Astrocyte (in vitro differentiated cells and primary cell): ENCODE results near the gene GPR39. TPM values are rescaled to one million over a fixed set of nuclear protein-coding genes. Genes with fewer than 3 reads are reported as not detected.

Experiments used
- DNase-seq: peaks from one replicate; pipeline ENCODE4 v3.0.0-alpha.2; 2010; ENCODE audit warnings: low read depth
- FAIRE-seq: peaks from 2 replicates; lab custom pipeline; 2011; peaks lifted over from hg19 to GRCh38; lab: Jason Lieb, UNC
- H2AFZ ChIP-seq: 2 replicates; pipeline ENCODE4 v1.6.0; 2012; ENCODE audit warnings: low read depth, low read length, inconsistent platforms
- H3K27ac ChIP-seq: 2 replicates; pipeline ENCODE4 v1.5.1; 2011; ENCODE audit warnings: low read depth, low read length, inconsistent platforms
- H3K27me3 ChIP-seq: 2 replicates; pipeline ENCODE4 v1.6.0; 2011; ENCODE audit warnings: low read length, inconsistent platforms; ENCODE audit not compliant: insufficient read depth
- H3K36me3 ChIP-seq: 2 replicates; pipeline ENCODE4 v1.5.1; 2011; ENCODE audit warnings: low read length, inconsistent platforms; ENCODE audit not compliant: insufficient read depth
- H3K4me1 ChIP-seq: 2 replicates; pipeline ENCODE4 v1.5.1; 2011; ENCODE audit warnings: low read length, inconsistent platforms; ENCODE audit not compliant: insufficient read depth
- H3K4me2 ChIP-seq: 2 replicates; pipeline ENCODE4 v1.6.0; 2012; ENCODE audit warnings: low read length, inconsistent platforms
- H3K4me3 ChIP-seq: 2 replicates; pipeline ENCODE4 v1.5.1; 2011; ENCODE audit warnings: low read depth, mild to moderate bottlenecking, low read length, inconsistent platforms; ENCODE audit not compliant: insufficient read depth
- H3K79me2 ChIP-seq: 2 replicates; pipeline ENCODE4 v1.6.0; 2012; ENCODE audit warnings: mild to moderate bottlenecking, low read length, inconsistent platforms; ENCODE audit not compliant: insufficient read depth
- H3K9ac ChIP-seq: 2 replicates; pipeline ENCODE4 v1.6.0; 2012; ENCODE audit warnings: mild to moderate bottlenecking, low read length, inconsistent platforms
- H3K9me3 ChIP-seq: 2 replicates; pipeline ENCODE4 v1.5.1; 2012; ENCODE audit warnings: low read depth, mild to moderate bottlenecking, low read length, inconsistent platforms; ENCODE audit not compliant: insufficient read depth
- H4K20me1 ChIP-seq: 2 replicates; pipeline ENCODE4 v1.6.0; 2012; ENCODE audit warnings: low read length, inconsistent platforms; ENCODE audit not compliant: insufficient read depth
- H3K27ac Mint-ChIP-seq: one replicate; pipeline ENCODE4 v1.8.0; 2021; ENCODE audit warnings: mild to moderate bottlenecking, mixed read lengths; ENCODE audit not compliant: unreplicated experiment
- H3K27me3 Mint-ChIP-seq: one replicate; pipeline ENCODE4 v1.8.0; 2021; ENCODE audit warnings: low read depth, mixed read lengths; ENCODE audit not compliant: unreplicated experiment
- H3K36me3 Mint-ChIP-seq: one replicate; pipeline ENCODE4 v1.8.0; 2021; ENCODE audit warnings: low read depth, mixed read lengths; ENCODE audit not compliant: unreplicated experiment
- H3K4me1 Mint-ChIP-seq: one replicate; pipeline ENCODE4 v1.8.0; 2021; ENCODE audit warnings: low read depth, mixed read lengths; ENCODE audit not compliant: unreplicated experiment
- H3K4me3 Mint-ChIP-seq: one replicate; pipeline ENCODE4 v1.8.0; 2021; ENCODE audit warnings: mild to moderate bottlenecking, moderate library complexity, mixed read lengths; ENCODE audit not compliant: unreplicated experiment
- H3K9me3 Mint-ChIP-seq: one replicate; pipeline ENCODE4 v1.8.0; 2021; ENCODE audit warnings: mild to moderate bottlenecking, mixed read lengths; ENCODE audit not compliant: unreplicated experiment
- CTCF ChIP-seq: IDR thresholded peaks from 2 replicates; pipeline ENCODE4 v1.5.1; 2011; ENCODE audit warnings: low read depth, mild to moderate bottlenecking, inconsistent platforms, low read length, moderate library complexity; ENCODE audit not compliant: insufficient read depth
- EZH2 ChIP-seq: IDR thresholded peaks from 2 replicates; pipeline ENCODE4 v1.6.1; 2012; ENCODE audit warnings: mild to moderate bottlenecking, low read length, inconsistent platforms; ENCODE audit not compliant: insufficient read depth
- total RNA-seq: library from RNA; stranded (reverse); gene quantifications from 2 replicates; pipeline ENCODE4 v1.2.1, GENCODE V29; 2021

GPR39 gene
- total RNA-seq, 1 donor from 2014 or later: 4.4 TPM

GRCh38 chr2:132488491-132488890 lies 71.9 kb downstream of the GPR39 start:
- H3K4me1 Mint-ChIP-seq: no peaks in the 10 kb centered on the region
- H3K9ac ChIP-seq: no peak overlapping the region
- no peak overlapping the region for H3K4me2 ChIP-seq
- H3K27ac ChIP-seq: no peak overlapping the region
- H3K27me3 Mint-ChIP-seq: no peaks in the 10 kb centered on the region
- H4K20me1 ChIP-seq: peaks cover 3% of the 10 kb centered on the region
- no peaks in the 10 kb centered on the region for H3K36me3 ChIP-seq
- H3K4me3 Mint-ChIP-seq: no peak overlapping the region
- no peaks in the 10 kb centered on the region for H3K4me1 ChIP-seq
- H3K9me3 ChIP-seq: no peaks in the 10 kb centered on the region
- H3K27me3 ChIP-seq: no peaks in the 10 kb centered on the region
- H2AFZ ChIP-seq: no peak overlapping the region
- FAIRE-seq (no peak), DNase-seq (no peak)
- no peak for TF ChIP-seq EZH2
- TF ChIP-seq CTCF: no peak
- no peak overlapping the region for H3K27ac Mint-ChIP-seq
- H3K4me3 ChIP-seq: no peak overlapping the region
- peaks cover under 1% of the 10 kb centered on the region for H3K79me2 ChIP-seq
- peaks cover 2% of the 10 kb centered on the region for H3K36me3 Mint-ChIP-seq
- H3K9me3 Mint-ChIP-seq: peaks cover 2% of the 10 kb centered on the region

- no peak for DNase-seq
- no peaks in the 10 kb centered on the region for H3K4me1 Mint-ChIP-seq
- Histone ChIP-seq H3K9ac (no peak overlapping the region), H3K9me3 (no peaks in the 10 kb centered on the region), H3K4me2 (no peak overlapping the region), H3K4me1 (no peaks in the 10 kb centered on the region), H3K4me3 (no peak overlapping the region), H3K27me3 (no peaks in the 10 kb centered on the region), H2AFZ (no peak overlapping the region), H3K36me3 (no peaks in the 10 kb centered on the region), H3K79me2 (no peaks in the 10 kb centered on the region), H4K20me1 (peaks cover 3% of the 10 kb centered on the region), H3K27ac (no peak overlapping the region)
- no peak overlapping the region for H3K4me3 Mint-ChIP-seq
- peaks cover 2% of the 10 kb centered on the region for H3K36me3 Mint-ChIP-seq
- H3K27me3 Mint-ChIP-seq: no peaks in the 10 kb centered on the region
- peaks cover 2% of the 10 kb centered on the region for H3K9me3 Mint-ChIP-seq
- H3K27ac Mint-ChIP-seq: no peak overlapping the region
- no peak for FAIRE-seq
- TF ChIP-seq CTCF: no peak
- no peak for TF ChIP-seq EZH2
Measured at GRCh38 chr2:132489150-132489549, 72.5 kb downstream of the GPR39 start.

- Mint-ChIP-seq H3K27ac (no peak overlapping the region), H3K4me1 (no peaks in the 10 kb centered on the region), H3K4me3 (no peak overlapping the region), H3K36me3 (no peaks in the 10 kb centered on the region), H3K9me3 (no peaks in the 10 kb centered on the region), H3K27me3 (peaks cover 3% of the 10 kb centered on the region)
- Histone ChIP-seq H2AFZ (no peak overlapping the region), H3K4me1 (no peaks in the 10 kb centered on the region), H3K36me3 (no peaks in the 10 kb centered on the region), H4K20me1 (peaks cover 6% of the 10 kb centered on the region), H3K9me3 (no peaks in the 10 kb centered on the region), H3K27me3 (no peaks in the 10 kb centered on the region), H3K4me3 (no peak overlapping the region), H3K27ac (no peak overlapping the region), H3K79me2 (no peaks in the 10 kb centered on the region), H3K4me2 (no peak overlapping the region), H3K9ac (no peak overlapping the region)
- FAIRE-seq (no peak), DNase-seq (no peak)
- no peak for TF ChIP-seq EZH2
- TF ChIP-seq CTCF: no peak
Measured at GRCh38 chr2:132495881-132496280, 79.3 kb downstream of the GPR39 start.
